NCI-H2107 (cell line): ENCODE data around the gene ADAM8.

Source experiments
- DNase-seq: peaks from one replicate; lab custom pipeline; 2025; lab: John Stamatoyannopoulos, UW

The ADAM8 gene

DNA sequence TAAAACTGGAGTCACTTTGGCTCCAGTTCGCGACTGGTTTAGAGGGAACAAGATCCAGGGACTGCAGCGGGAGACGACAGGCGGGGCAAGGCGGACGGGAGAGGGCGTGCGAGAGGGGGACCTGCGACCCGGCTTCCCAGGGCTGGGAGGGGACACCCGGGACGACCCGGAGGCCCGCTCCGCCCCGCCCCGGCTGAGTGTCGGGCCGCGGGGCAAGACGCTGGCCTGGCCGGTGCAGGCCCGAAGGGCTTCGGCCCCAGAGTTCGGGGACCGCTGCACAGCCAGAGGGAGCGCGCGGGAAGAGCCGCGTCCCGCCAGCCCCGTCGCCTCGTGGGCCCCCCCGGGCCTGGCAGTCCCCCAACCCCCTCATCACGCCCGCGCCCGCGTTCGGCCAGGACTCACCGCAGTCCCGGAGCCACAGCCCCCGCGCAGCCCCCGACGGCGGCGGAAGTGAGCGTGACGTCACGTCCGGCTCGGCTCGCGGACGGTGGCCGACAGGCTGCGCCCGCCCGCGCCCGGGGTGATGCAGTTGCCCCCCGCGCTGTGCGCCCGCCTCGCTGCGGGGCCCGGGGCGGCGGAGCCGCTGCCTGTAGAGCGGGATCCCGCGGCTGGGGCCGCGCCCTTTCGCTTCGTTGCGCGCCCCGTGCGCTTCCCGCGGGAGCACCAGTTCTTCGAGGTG is 31.9 kb upstream of the ADAM8 start, which contains the start of the genes TUBGCP2 and ZNF511:
Gene TUBGCP2, minus strand, starts transcription at position 452 of the 679 bp plus-strand sequence. CDS start 5,931 bp downstream, outside the sequence.
Gene ZNF511, plus strand, starts transcription at position 494 of the 679 bp plus-strand sequence. Its CDS starts 30 bp downstream, at position 524.
- no peak for DNase-seq

DNA sequence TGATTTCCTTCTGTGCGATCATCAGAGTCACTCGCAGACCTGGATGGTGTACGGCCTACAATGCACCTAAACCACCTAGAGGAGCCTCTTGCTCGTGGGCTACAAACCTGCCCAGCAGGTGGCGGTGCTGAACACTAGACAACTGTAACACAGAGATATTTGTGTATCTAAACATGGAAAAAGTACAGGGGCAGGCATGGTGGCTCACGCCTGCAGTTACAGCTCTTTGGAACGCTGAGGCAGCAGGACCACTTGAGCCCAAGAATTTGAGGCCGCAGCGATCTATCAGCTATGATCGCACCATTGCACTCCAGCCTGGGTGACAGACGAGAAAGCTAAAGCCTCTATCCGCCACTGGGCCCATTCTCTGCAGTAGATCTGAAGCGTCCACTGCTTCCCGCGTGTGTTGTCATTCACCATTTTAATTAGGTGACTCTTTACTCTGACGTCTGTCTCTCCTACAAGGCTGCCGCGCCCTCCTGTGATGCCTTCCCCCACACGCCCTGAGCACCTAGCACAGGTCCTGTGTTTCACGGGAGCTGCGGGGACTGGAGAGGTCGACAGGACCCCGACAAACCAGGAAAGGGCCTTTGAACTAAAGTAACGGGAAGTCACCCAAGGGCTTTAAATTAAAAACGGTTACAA is 31.2 kb upstream of the ADAM8 start:
- no peak for DNase-seq

DNA sequence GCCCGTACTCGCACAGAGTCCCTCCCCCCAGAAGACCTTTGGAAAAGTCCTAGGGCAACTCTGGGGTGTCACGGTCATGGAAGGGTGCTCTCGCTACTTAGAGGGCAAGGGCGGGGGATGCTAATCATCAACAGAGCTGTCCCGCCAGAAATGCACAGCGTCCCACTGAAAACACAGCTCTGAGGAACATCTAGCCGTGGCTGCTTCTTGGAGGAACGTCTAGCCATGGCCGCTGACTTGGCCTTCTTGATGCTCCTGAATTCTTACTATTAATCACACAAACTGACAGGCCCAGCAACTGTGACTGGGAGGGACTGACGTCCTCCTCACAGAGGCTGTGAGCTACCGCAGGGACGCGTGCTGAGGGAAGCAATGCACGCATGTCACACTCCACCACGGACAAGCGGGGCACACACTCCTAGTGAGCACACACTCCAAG is 30.3 kb upstream of the ADAM8 start:
- no peak for DNase-seq

DNA sequence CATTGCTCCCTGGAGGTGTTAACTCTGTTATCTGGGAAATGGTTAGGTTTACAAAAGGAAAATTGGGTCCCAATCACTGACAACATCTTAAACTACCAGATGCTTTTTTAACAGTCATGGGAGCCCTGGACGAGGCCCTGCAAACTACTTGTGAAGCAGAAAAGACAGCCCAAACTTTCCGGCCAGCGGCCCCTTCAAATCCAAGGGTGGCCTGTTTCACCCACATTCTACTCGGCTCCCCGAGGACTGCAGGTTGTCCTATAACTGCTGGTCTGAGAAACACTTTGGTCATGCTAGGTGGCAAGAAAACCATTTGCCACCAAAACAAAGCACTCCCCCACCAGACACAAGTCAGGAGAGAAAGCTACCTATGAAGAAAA is 29.4 kb upstream of the ADAM8 start:
- no peak for DNase-seq

GRCh38 chr10:133303206-133303605 is 26.5 kb upstream of the ADAM8 start:
- no peak for DNase-seq

GRCh38 chr10:133302230-133302629 is 25.6 kb upstream of the ADAM8 start:
- DNase-seq: no peak

DNA sequence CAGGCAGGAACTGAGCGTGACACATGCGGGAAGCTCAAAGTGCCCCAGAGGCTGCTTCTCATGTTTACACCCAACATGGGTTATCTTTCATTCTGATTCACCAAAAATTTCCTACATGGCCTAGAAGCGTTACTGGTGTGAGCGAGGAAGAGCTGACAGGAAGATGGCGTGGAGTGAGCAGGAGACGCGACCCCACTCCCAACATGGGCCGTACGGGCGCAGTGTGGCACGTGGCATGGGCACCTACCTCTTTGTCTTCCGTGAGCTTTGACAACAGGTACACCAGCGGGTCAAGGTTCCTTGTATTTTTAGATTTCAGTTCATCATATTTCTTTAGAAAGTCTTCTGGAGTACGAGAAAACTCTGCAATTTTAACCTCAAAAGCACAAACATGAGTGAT is 23.1 kb upstream of the ADAM8 start:
- no peak for DNase-seq

DNA sequence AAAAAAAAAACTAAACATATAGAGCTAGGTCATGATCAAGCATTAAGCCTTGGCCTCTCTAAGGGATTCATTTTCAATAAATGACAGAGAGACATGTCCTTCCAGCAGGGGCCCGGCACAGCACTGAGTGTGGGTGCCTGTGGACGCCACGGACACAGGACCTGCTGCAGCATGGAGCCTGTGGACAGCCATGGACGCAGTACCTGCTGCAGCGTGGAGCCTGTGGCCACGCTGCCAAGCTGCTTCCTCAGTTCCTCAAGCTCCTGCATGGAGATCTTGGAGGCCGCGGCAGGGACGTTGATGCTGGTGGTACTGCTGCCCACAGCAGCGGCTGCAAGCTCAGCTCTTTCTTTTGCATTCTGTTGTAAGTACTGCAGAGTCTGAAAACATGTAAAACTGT is 22.6 kb upstream of the ADAM8 start:
- DNase-seq: no peak

- DNase-seq: no peak
Observed at GRCh38 chr10:133298466-133298865, 21.8 kb upstream of the ADAM8 start.

- no peak for DNase-seq
Observed at GRCh38 chr10:133297504-133297903, 20.8 kb upstream of the ADAM8 start.

- DNase-seq: no peak
Observed at GRCh38 chr10:133295426-133296320, 19.0 kb upstream of the ADAM8 start.

GRCh38 chr10:133294189-133294588 is 17.5 kb upstream of the ADAM8 start:
- DNase-seq: no peak

DNA sequence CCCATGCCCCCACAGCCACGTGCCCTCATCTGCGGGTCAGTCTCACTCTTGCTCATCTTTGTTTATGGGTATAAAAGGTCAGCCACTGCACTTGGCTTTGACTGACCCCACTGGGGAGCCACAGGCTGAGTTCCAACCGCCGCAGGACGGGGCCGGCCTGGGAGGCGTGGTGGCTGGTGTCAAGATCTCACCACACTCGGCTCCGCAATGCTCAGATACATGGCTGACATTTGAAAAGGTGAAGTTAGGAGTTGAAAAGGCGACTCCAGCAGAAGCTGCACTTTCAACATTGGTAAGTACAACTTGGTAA is 17.1 kb upstream of the ADAM8 start:
- DNase-seq: no peak

- no peak for DNase-seq
Observed at GRCh38 chr10:133292919-133293809, 16.5 kb upstream of the ADAM8 start.

DNA sequence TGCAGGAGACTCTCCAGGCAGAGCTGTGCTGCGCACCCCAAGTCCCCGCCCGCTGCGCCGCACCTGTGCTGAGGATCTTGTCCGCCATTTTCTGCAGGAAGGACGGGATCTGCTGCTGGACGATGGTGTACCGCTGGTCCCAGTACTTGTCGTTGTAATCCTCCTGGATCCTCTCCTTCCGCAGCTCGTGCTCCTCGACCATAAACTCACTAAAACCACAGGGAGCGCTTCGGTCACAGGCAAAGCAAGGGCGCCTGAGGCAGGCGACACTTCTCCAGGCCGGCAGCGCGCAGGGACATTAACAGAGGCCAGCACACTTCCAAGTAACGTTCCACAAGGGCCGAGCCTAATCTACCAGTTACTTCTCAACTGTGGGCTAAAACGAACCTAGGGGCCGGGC is 13.1 kb upstream of the ADAM8 start:
- DNase-seq: no peak

DNA sequence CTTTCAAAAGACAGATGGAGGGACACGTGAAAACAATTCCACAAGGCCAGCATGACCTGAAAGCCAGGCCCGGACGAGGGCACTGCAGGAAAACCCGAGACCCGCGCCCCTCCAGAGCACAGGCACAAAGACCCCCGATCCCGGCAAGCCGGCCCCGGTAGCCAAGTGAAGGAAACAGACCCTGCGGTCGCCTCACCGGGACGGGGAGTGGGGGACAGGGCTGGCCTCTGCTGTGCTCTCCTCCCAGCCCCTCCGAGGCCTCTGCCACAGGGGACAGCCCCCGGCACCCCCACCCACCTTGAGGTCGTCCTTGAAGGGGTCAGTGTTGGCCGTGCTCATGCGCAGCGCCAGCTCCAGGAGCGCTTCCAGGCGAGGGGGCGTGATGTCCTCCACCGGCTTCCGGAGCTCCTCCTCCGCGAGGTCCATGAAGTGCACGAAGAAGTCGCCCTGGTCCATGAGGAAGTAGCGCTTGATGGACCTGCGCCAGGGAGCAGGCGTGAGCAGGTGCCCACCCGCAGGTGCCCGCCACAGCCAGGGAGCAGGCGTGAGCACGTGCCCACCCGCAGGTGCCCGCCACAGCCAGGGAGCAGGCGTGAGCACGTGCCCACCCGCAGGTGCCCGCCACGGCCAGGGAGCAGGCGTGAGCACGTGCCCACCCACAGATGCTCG is 11.3 kb upstream of the ADAM8 start:
- no peak for DNase-seq

GRCh38 chr10:133286366-133286765 is 9.7 kb upstream of the ADAM8 start:
- DNase-seq: no peak

DNA sequence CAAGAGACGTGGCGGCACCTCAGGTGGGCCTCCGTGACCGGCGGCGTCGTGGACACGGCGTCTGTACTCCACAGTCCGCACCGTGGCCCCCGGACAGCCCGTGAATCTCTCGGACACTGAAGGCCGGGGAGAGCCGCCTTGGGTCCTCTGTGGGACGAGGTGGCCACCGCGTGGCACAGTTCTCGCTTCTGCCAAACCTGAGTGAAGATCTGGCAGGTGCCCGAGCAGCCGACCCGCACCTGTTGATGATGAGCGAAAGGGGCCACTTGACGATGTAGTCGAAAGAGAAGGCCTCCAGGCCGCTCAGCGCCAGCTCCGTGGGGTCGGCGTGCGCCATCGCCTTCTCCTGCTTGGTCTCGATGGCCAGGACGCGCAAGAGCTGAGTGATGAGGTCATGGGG is 8.5 kb upstream of the ADAM8 start:
- DNase-seq: no peak

- DNase-seq: no peak
Observed at GRCh38 chr10:133283931-133284330, 7.3 kb upstream of the ADAM8 start.

GRCh38 chr10:133282846-133283390 is 6.2 kb upstream of the ADAM8 start:
- DNase-seq: no peak
